HCT116 (cell line): Measurements from ENCODE around the gene SMIM35. TPM values are rescaled to one million over a fixed set of nuclear protein-coding genes. Genes with fewer than 3 reads are reported as not detected.

Experiments
- ATAC-seq: fragments of 200-7000 bp; cut with Tn5 transposase; 2 replicates; pipeline ENCODE4 v1.9.1; 2020; ENCODE audit warnings: mild to moderate bottlenecking, moderate library complexity
- BruUV-seq: library from RNA; stranded (reverse); fragments of 400-500 nt; replicated peaks from 2 replicates; lab custom pipeline; 2021; lab: Mats Ljungman, UMichigan
- CTCF ChIA-PET: fragments of 300-600 bp; sonication (Branson Sonifier 250); formaldehyde crosslinking; loops from one replicate; lab custom pipeline; 2021; ENCODE audit warnings: antibody characterized with exemption; lab: Charles Lee
- POLR2A ChIA-PET: fragments of 300-600, 350-600 bp; sonication (Branson Sonifier 250); formaldehyde crosslinking; loops from one replicate; lab custom pipeline; 2021; ENCODE audit warnings: antibody characterized with exemption; lab: Charles Lee
- RAD21 ChIA-PET, 2 experiments: fragments of 300-600 bp; sonication (Branson Sonifier 250); formaldehyde crosslinking; loops; one replicate each; lab custom pipeline; 2023; ENCODE audit warnings: low total read pairs in 2 of 2; ENCODE audit not compliant: uncharacterized antibody in 2 of 2, unreplicated experiment in 2 of 2, low non-redundant PET in 1 of 2; lab: Charles Lee
- DNase-seq: peaks from one replicate; pipeline ENCODE4 v3.0.0-alpha.2; 2010; ENCODE audit warnings: low read depth, low spot score
- H2AFZ ChIP-seq: fragments of 200-600 bp; shearing (Covaris generic), sonication (generic); 2 replicates; pipeline ENCODE4 v1.6.1; 2017; ENCODE audit warnings: low read depth, mixed run types, mixed read lengths, antibody characterized with exemption, low read length; ENCODE audit not compliant: poor library complexity, severe bottlenecking
- H3K27ac ChIP-seq: 2 replicates; pipeline ENCODE4 v1.5.1; 2012; ENCODE audit warnings: low read depth, low read length
- H3K27me3 ChIP-seq: fragments of 200-600 bp; sonication (generic); 2 replicates; pipeline ENCODE4 v1.6.1; 2016; ENCODE audit warnings: mixed run types, low read length, mixed read lengths; ENCODE audit not compliant: insufficient read depth
- H3K36me3 ChIP-seq, 2 experiments: fragments of 200-500 bp in 1 of 2; fragments of 200-600 bp in 1 of 2; sonication (Bioruptor generic) in 1 of 2; sonication (generic) in 1 of 2; 2 replicates each; pipeline versions ENCODE4 v1.5.1 to v1.6.1; 2014 to 2016; ENCODE audit warnings: low read length in 2 of 2, inconsistent platforms in 1 of 2, mixed read lengths in 1 of 2, mixed run types in 1 of 2; ENCODE audit not compliant: insufficient read depth in 2 of 2, control insufficient read depth in 1 of 2
- H3K4me1 ChIP-seq, 2 experiments: fragments of 200-600 bp in 1 of 2; sonication (generic) in 1 of 2; 2 replicates each; pipeline versions ENCODE4 v1.5.1 to v1.6.1; 2012 to 2017; ENCODE audit warnings: low read length in 2 of 2, inconsistent platforms in 1 of 2, mild to moderate bottlenecking in 1 of 2, mixed read lengths in 1 of 2, mixed run types in 1 of 2, moderate library complexity in 1 of 2; ENCODE audit not compliant: insufficient read depth in 2 of 2, control insufficient read depth in 1 of 2
- H3K4me2 ChIP-seq: fragments of 200-600 bp; sonication (generic); 2 replicates; pipeline ENCODE4 v1.6.1; 2017; ENCODE audit warnings: mixed run types, low read length, mixed read lengths
- H3K4me3 ChIP-seq, 2 experiments: fragments of 200-600 bp in 1 of 2; sonication (generic) in 1 of 2; replicated peaks in 1 of 2; 2 replicates each; pipeline ENCODE4 v1.5.1; 2011 to 2016; ENCODE audit warnings: low read length in 2 of 2, control low read depth in 1 of 2, low read depth in 1 of 2, mild to moderate bottlenecking in 1 of 2, mixed read lengths in 1 of 2, mixed run types in 1 of 2
- H3K79me2 ChIP-seq: fragments of 200-600 bp; sonication (generic); 2 replicates; pipeline ENCODE4 v1.6.1; 2017; ENCODE audit warnings: mild to moderate bottlenecking, mixed run types, low read length, moderate library complexity, mixed read lengths; ENCODE audit not compliant: insufficient read depth
- H3K9ac ChIP-seq: fragments of 200-600 bp; sonication (generic); 2 replicates; pipeline ENCODE4 v1.6.1; 2016; ENCODE audit warnings: low read length, mixed read lengths
- H3K9me2 ChIP-seq: fragments of 200-600 bp; sonication (generic), shearing (Covaris generic); 2 replicates; pipeline ENCODE4 v1.6.1; 2017; ENCODE audit warnings: mixed run types, mild to moderate bottlenecking, moderate library complexity; ENCODE audit not compliant: insufficient read depth
- H3K9me3 ChIP-seq, 2 experiments: fragments of 200-500 bp in 1 of 2; fragments of 200-600 bp in 1 of 2; sonication (Bioruptor generic) in 1 of 2; sonication (generic) in 1 of 2; 2 replicates each; pipeline ENCODE4 v1.6.1; 2014 to 2017; ENCODE audit warnings: low read length in 2 of 2, mixed read lengths in 2 of 2, inconsistent platforms in 1 of 2, low read depth in 1 of 2, mild to moderate bottlenecking in 1 of 2, mixed run types in 1 of 2, moderate library complexity in 1 of 2; ENCODE audit not compliant: control insufficient read depth in 1 of 2, insufficient read depth in 1 of 2
- H4K20me1 ChIP-seq: fragments of 200-600 bp; sonication (generic), shearing (Covaris generic); 2 replicates; pipeline ENCODE4 v1.6.1; 2017; ENCODE audit warnings: mixed run types, mild to moderate bottlenecking, moderate library complexity; ENCODE audit not compliant: insufficient read depth
- CBX3 ChIP-seq: IDR thresholded peaks from 2 replicates; pipeline ENCODE4 v1.6.1; 2012; ENCODE audit warnings: low read depth
- CTCF ChIP-seq, 3 experiments: fragments of 200-600 bp in 1 of 3; sonication (generic) in 1 of 3; IDR thresholded peaks in 2 of 3; conservative IDR thresholded peaks in 1 of 3; 2 replicates each; pipeline ENCODE4 v1.5.1; 2012 to 2017; ENCODE audit warnings: low read depth in 2 of 3, low read length in 2 of 3, antibody characterized with exemption in 1 of 3, borderline replicate concordance in 1 of 3, control low read depth in 1 of 3, mild to moderate bottlenecking in 1 of 3, mixed read lengths in 1 of 3, mixed run types in 1 of 3, moderate library complexity in 1 of 3; ENCODE audit not compliant: insufficient read depth in 1 of 3
- EGR1 ChIP-seq: IDR thresholded peaks from 2 replicates; pipeline ENCODE4 v1.6.1; 2012; ENCODE audit warnings: low read depth
- ELF1 ChIP-seq: IDR thresholded peaks from 2 replicates; pipeline ENCODE4 v1.6.1; 2012; ENCODE audit warnings: low read depth, borderline replicate concordance
- EZH2 ChIP-seq: fragments of 200-600 bp; sonication (generic); IDR thresholded peaks from 2 replicates; pipeline ENCODE4 v1.6.1; 2017; ENCODE audit warnings: antibody characterized with exemption, mixed run types
- EZH2phosphoT487 ChIP-seq: fragments of 200-600 bp; IDR thresholded peaks from 2 replicates; pipeline ENCODE4 v1.6.1; 2018; ENCODE audit warnings: antibody characterized with exemption, borderline replicate concordance
- FOSL1 ChIP-seq: IDR thresholded peaks from 2 replicates; pipeline ENCODE4 v1.6.1; 2012; ENCODE audit warnings: low read depth
- JUND ChIP-seq: IDR thresholded peaks from 2 replicates; pipeline ENCODE4 v1.6.1; 2012
- POLR2AphosphoS5 ChIP-seq: IDR thresholded peaks from 2 replicates; pipeline ENCODE4 v1.6.1; 2011; ENCODE audit warnings: mild to moderate bottlenecking, low read depth, low read length, moderate library complexity
- REST ChIP-seq: IDR thresholded peaks from 2 replicates; pipeline ENCODE4 v1.6.1; 2012; ENCODE audit warnings: low read depth
- SIN3A ChIP-seq: IDR thresholded peaks from 2 replicates; pipeline ENCODE4 v1.6.1; 2012; ENCODE audit warnings: low read depth
- SP1 ChIP-seq: IDR thresholded peaks from 2 replicates; pipeline ENCODE4 v1.6.1; 2012; ENCODE audit warnings: low read depth
- TCF7L2 ChIP-seq: IDR thresholded peaks from 2 replicates; pipeline ENCODE4 v1.7.0; 2011; ENCODE audit warnings: borderline replicate concordance, inconsistent platforms; ENCODE audit not compliant: insufficient read depth, insufficient read length; ENCODE audit errors: extremely low read depth
- YY1 ChIP-seq: IDR thresholded peaks from 2 replicates; pipeline ENCODE4 v1.6.1; 2011; ENCODE audit warnings: low read length, low read depth, moderate library complexity, mild to moderate bottlenecking; ENCODE audit not compliant: insufficient replicate concordance; ENCODE audit errors: extremely low read depth
- ZBTB33 ChIP-seq: IDR thresholded peaks from 2 replicates; pipeline ENCODE4 v1.6.1; 2011; ENCODE audit warnings: mild to moderate bottlenecking, low read length, moderate library complexity; ENCODE audit not compliant: insufficient replicate concordance; ENCODE audit errors: extremely low read depth
- intact Hi-C: fragments of 100-400 bp; cut with micrococcal nuclease; formaldehyde crosslinking; loops from 2 replicates; pipeline ENCODE4 v1.10.0; 2022
- total RNA-seq: library from RNA; stranded (reverse); gene quantifications from one replicate; pipeline ENCODE4 v1.2.1, GENCODE V29; 2021; ENCODE audit not compliant: unreplicated experiment

The SMIM35 gene
- total RNA-seq, 1 experiment from 2014 or later: not detected

GRCh38 chr11:118126082-118126838 is 39.5 kb upstream of the SMIM35 start (continued):
- no peak for TF ChIP-seq CTCF (IDR thresholded peaks at IDR 0.05 in 2 of 3, conservative IDR thresholded peaks at IDR 0.05 in 1 of 3; ENCODE audit: borderline replicate concordance in 1 of 3, insufficient read depth in 1 of 3, low read depth in 2 of 3, low read length in 2 of 3)
- TF ChIP-seq YY1: peak; percentile 2
- TF ChIP-seq EGR1: no peak
- TF ChIP-seq CBX3: peak; percentile 51; the same call in 1 of the 2 replicates
- peak; percentile 95 for TF ChIP-seq SIN3A
- no peak for TF ChIP-seq EZH2
- peak; percentile 76 for TF ChIP-seq SP1
- TF ChIP-seq ELF1: 0 out of 2 replicates have a peak, but pooled peaks have one; percentile 35
- peak; percentile 97 for TF ChIP-seq POLR2AphosphoS5
- TF ChIP-seq, all 23 proteins: peak for 13

- DNase-seq: no peak
- ChIA-PET RAD21 (no interaction called here), POLR2A (interaction anchor here (0.9 kb wide), 1 partner anchor 51 kb away, joined by 5 read pairs; no protein-coding TSS in a partner anchor), CTCF (interaction anchor here (0.6 kb wide), 1 partner anchor 141 kb away, joined by 3 read pairs; no protein-coding TSS in a partner anchor)
- Histone ChIP-seq H2AFZ (no peak overlapping the region), H3K4me1 (peaks cover 0 to 6% of the 10 kb centered on the region in 2 experiments; a peak in 1 of 4 replicates), H3K27me3 (no peaks in the 10 kb centered on the region), H3K9me3 (no peaks in the 10 kb centered on the region), H3K9me2 (no peaks in the 10 kb centered on the region), H3K9ac (no peak overlapping the region), H3K36me3 (no peaks in the 10 kb centered on the region), H4K20me1 (no peaks in the 10 kb centered on the region), H3K27ac (no peak overlapping the region), H3K4me2 (no peak overlapping the region), H3K4me3 (no peak overlapping the region), H3K79me2 (no peaks in the 10 kb centered on the region)
- no peak for ATAC-seq
- intact Hi-C loops: no loop called here
- no TSS peak for BruUV-seq
- TF ChIP-seq EGR1 (no peak), REST (no peak), JUND (no peak), POLR2AphosphoS5 (no peak), EZH2phosphoT487 (no peak), ZBTB33 (no peak), SIN3A (no peak), CBX3 (no peak), FOSL1 (no peak), TCF7L2 (no peak)
These were observed 38.3 kb upstream of the SMIM35 start for GRCh38 chr11:118124929-118125535.
